ENCODE data around the gene DYNLRB1. TPM values are rescaled to one million over a fixed set of nuclear protein-coding genes. Genes with fewer than 3 reads are reported as not detected.

The DYNLRB1 gene
- total and polyA plus RNA-seq, 2 donors (not counting 1 experiment from before 2014, with no cell fraction given): 107 to 352 TPM

DNA sequence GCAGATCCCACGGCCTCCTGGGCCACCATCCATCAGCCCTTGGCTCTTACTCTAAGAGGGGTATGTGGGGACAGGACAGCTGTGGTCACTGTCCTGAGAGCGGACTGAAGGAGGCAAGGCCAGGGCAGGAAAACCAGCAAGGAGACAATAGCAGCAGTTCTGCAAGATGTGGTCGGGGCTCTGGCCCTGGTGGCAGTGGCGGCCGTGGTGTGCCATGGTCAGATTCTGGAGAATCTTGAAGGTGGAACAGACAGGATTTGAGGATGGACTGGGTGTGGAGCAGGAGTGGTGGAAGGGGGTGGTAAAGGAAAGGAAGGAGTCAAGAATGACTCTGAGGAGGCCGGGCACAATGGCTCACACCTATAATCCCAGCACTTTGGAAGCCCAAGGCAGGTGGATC lies 36.3 kb downstream of the DYNLRB1 start:
- no peaks in the 10 kb centered on the region for H3K4me1 ChIP-seq (ENCODE audit: control insufficient read depth, extremely low read depth, insufficient read depth, low read length)
- no peak for DNase-seq (ENCODE audit: low read depth in 2 of 2)
- no peaks in the 10 kb centered on the region for H3K9me3 ChIP-seq (ENCODE audit: control insufficient read depth, insufficient read depth, low read depth, low read length)
- no peak overlapping the region for H3K27ac ChIP-seq (ENCODE audit: insufficient read depth, low read length)
- no peaks in the 10 kb centered on the region for H3K27me3 ChIP-seq (ENCODE audit: control insufficient read depth, insufficient read depth, low read length)
- no peak overlapping the region for H3K4me2 ChIP-seq (ENCODE audit: extremely low read depth, insufficient read depth, low read length)
- no peak overlapping the region for H3K4me3 ChIP-seq (replicated peaks in 1 of 4; ENCODE audit: control extremely low read depth in 1 of 4, insufficient read depth in 1 of 4, low read depth in 3 of 4, low read length in 4 of 4)
- H3K79me2 ChIP-seq (ENCODE audit: control insufficient read depth, insufficient read depth, low read length): no peaks in the 10 kb centered on the region
- no peak overlapping the region for H2AFZ ChIP-seq (ENCODE audit: low read length)
- H4K20me1 ChIP-seq (ENCODE audit: control insufficient read depth, extremely low read depth, insufficient read depth, low read length): no peaks in the 10 kb centered on the region
- TF ChIP-seq, protein P1, sequence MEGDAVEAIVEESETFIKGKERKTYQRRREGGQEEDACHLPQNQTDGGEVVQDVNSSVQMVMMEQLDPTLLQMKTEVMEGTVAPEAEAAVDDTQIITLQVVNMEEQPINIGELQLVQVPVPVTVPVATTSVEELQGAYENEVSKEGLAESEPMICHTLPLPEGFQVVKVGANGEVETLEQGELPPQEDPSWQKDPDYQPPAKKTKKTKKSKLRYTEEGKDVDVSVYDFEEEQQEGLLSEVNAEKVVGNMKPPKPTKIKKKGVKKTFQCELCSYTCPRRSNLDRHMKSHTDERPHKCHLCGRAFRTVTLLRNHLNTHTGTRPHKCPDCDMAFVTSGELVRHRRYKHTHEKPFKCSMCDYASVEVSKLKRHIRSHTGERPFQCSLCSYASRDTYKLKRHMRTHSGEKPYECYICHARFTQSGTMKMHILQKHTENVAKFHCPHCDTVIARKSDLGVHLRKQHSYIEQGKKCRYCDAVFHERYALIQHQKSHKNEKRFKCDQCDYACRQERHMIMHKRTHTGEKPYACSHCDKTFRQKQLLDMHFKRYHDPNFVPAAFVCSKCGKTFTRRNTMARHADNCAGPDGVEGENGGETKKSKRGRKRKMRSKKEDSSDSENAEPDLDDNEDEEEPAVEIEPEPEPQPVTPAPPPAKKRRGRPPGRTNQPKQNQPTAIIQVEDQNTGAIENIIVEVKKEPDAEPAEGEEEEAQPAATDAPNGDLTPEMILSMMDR (conservative IDR thresholded peaks at IDR 0.05 in 1 of 2, IDR thresholded peaks at IDR 0.05 in 1 of 2; ENCODE audit: low read depth in 1 of 2, low read length in 2 of 2): no peak
- TF ChIP-seq EZH2 (IDR thresholded peaks at IDR 0.05; ENCODE audit: low read length, missing control alignments): no peak
- no peaks in the 10 kb centered on the region for H3K36me3 ChIP-seq (ENCODE audit: control insufficient read depth, insufficient read depth, low read length)
- no peak overlapping the region for H3K9ac ChIP-seq (ENCODE audit: insufficient read depth, low read length)

DNA sequence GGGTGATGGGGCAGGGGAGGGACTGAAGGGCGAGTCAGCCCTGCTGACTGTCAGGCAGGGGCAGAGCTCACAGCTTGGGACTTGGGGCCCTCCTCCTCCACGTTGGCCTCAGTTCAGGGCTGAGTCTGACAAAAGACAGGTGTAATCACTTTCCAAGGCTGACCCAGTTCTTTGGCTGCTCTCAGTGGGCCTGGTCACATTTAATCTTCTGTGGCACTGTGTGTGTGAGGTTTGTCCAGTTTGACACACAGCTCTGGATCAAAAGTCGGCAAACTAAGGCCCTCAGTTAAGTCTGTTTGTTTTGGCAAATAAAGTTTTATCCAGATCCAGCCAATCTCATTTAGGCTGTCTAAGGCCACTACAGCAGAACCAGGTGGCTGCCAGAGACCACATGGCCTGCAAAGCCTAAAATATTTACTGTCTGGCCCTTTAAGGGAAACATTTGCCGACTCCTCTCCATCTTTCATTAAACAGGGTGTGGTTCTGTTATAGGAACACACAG lies 37.2 kb downstream of the DYNLRB1 start:
- peak; percentile 12 to 20 for DNase-seq (ENCODE audit: low read depth in 2 of 2)
- Histone ChIP-seq H3K9ac (ENCODE audit: insufficient read depth, low read length) (no peak overlapping the region), H3K4me3 (replicated peaks in 1 of 4; ENCODE audit: control extremely low read depth in 1 of 4, insufficient read depth in 1 of 4, low read depth in 3 of 4, low read length in 4 of 4) (no peak overlapping the region), H2AFZ (ENCODE audit: low read length) (peak overlapping the region; percentile 46), H3K4me2 (ENCODE audit: extremely low read depth, insufficient read depth, low read length) (no peak overlapping the region), H3K27me3 (ENCODE audit: control insufficient read depth, insufficient read depth, low read length) (no peaks in the 10 kb centered on the region), H3K79me2 (ENCODE audit: control insufficient read depth, insufficient read depth, low read length) (no peaks in the 10 kb centered on the region), H4K20me1 (ENCODE audit: control insufficient read depth, extremely low read depth, insufficient read depth, low read length) (no peaks in the 10 kb centered on the region), H3K27ac (ENCODE audit: insufficient read depth, low read length) (no peak overlapping the region), H3K9me3 (ENCODE audit: control insufficient read depth, insufficient read depth, low read depth, low read length) (no peaks in the 10 kb centered on the region), H3K36me3 (ENCODE audit: control insufficient read depth, insufficient read depth, low read length) (no peaks in the 10 kb centered on the region), H3K4me1 (ENCODE audit: control insufficient read depth, extremely low read depth, insufficient read depth, low read length) (no peaks in the 10 kb centered on the region)
- TF ChIP-seq, protein P1 (conservative IDR thresholded peaks at IDR 0.05 in 1 of 2, IDR thresholded peaks at IDR 0.05 in 1 of 2; ENCODE audit: low read depth in 1 of 2, low read length in 2 of 2): no peak
- TF ChIP-seq EZH2 (IDR thresholded peaks at IDR 0.05; ENCODE audit: low read length, missing control alignments): no peak

DNA sequence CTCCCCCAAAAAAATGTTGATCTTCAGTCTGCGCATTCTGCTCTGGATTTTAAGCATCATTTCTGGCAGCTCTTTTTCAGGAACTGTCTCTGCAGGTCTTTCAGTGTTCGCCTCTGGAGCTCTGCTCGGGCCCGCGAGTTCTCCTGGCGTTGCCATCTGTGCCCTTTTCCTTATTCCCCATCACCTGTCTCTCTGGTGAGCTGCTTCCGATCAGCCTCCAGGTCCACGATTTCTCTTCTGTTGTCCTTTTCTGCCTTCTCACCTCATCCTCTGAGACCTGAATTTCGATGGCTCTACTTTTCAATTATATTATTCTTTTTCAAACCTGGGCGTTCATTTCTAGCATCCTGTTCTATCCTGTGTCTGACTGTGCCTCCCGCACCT lies 41.7 kb downstream of the DYNLRB1 start:
- H4K20me1 ChIP-seq (ENCODE audit: control insufficient read depth, extremely low read depth, insufficient read depth, low read length): no peaks in the 10 kb centered on the region
- no peak for DNase-seq (ENCODE audit: low read depth in 2 of 2)
- TF ChIP-seq, protein P1 (conservative IDR thresholded peaks at IDR 0.05 in 1 of 2, IDR thresholded peaks at IDR 0.05 in 1 of 2; ENCODE audit: low read depth in 1 of 2, low read length in 2 of 2): no peak
- TF ChIP-seq EZH2 (IDR thresholded peaks at IDR 0.05; ENCODE audit: low read length, missing control alignments): no peak

More for the DNA sequence above, 41.7 kb downstream of the DYNLRB1 start:
- Histone ChIP-seq H2AFZ (ENCODE audit: low read length) (peak overlapping the region; percentile 94), H3K4me1 (ENCODE audit: control insufficient read depth, extremely low read depth, insufficient read depth, low read length) (no peaks in the 10 kb centered on the region), H3K4me2 (ENCODE audit: extremely low read depth, insufficient read depth, low read length) (peak overlapping the region; percentile 98), H3K4me3 (replicated peaks in 1 of 4; ENCODE audit: control extremely low read depth in 1 of 4, insufficient read depth in 1 of 4, low read depth in 3 of 4, low read length in 4 of 4) (peak overlapping the region; percentile 65 to 89 (median 77)), H3K9me3 (ENCODE audit: control insufficient read depth, insufficient read depth, low read depth, low read length) (no peaks in the 10 kb centered on the region), H3K27me3 (ENCODE audit: control insufficient read depth, insufficient read depth, low read length) (no peaks in the 10 kb centered on the region), H3K9ac (ENCODE audit: insufficient read depth, low read length) (peak overlapping the region; percentile 95), H3K79me2 (ENCODE audit: control insufficient read depth, insufficient read depth, low read length) (no peaks in the 10 kb centered on the region), H3K36me3 (ENCODE audit: control insufficient read depth, insufficient read depth, low read length) (no peaks in the 10 kb centered on the region), H3K27ac (ENCODE audit: insufficient read depth, low read length) (peak overlapping the region; percentile 90)

All from fibroblast of lung (primary cell).